HepG2 (cell line): ENCODE results near the gene BRINP1. TPM values are rescaled to one million over a fixed set of nuclear protein-coding genes. Genes with fewer than 3 reads are reported as not detected.

Experiments used
- ATAC-seq: fragments of 200-7000 bp; cut with Tn5 transposase; 3 replicates; pipeline ENCODE4 v1.9.1; 2020; ENCODE audit warnings: mild to moderate bottlenecking, moderate library complexity
- BruUV-seq: library from RNA; stranded (reverse); fragments of 400-500 nt; replicated peaks from 2 replicates; lab custom pipeline; 2021; lab: Mats Ljungman, UMichigan
- CTCF ChIA-PET: fragments of 300-600 bp; formaldehyde crosslinking; extraction: SDS; loops from one replicate; lab custom pipeline; 2021; ENCODE audit warnings: low total read pairs, inconsistent platforms, low intra/inter-chr PET ratio; lab: Yijun Ruan, JAX
- POLR2A ChIA-PET: fragments of 350-600 bp; sonication (Branson Sonifier 250); formaldehyde crosslinking; loops from one replicate; lab custom pipeline; 2020; ENCODE audit warnings: antibody characterized with exemption, inconsistent platforms; lab: Yijun Ruan, JAX
- DNase-seq: peaks from one replicate; pipeline ENCODE4 v3.0.0-alpha.2; 2015; ENCODE audit warnings: low spot score
- FAIRE-seq: peaks from 3 replicates; lab custom pipeline; 2011; peaks lifted over from hg19 to GRCh38; lab: Jason Lieb, UNC
- H2AFZ ChIP-seq: one replicate; pipeline ENCODE4 v1.6.1; 2011; ENCODE audit warnings: low read length, inconsistent platforms
- H3K27ac ChIP-seq: fragments of 300-600 bp; 3 replicates; pipeline ENCODE4 v1.8.0; 2011; ENCODE audit warnings: mixed run types, mild to moderate bottlenecking, mixed read lengths, low read length, inconsistent platforms; ENCODE audit not compliant: insufficient read depth; ENCODE audit errors: extremely low read length
- H3K27me3 ChIP-seq, 2 experiments: fragments of 200-600 bp in 1 of 2; 2 replicates in 1 of 2; 3 replicates in 1 of 2; pipeline versions ENCODE4 v1.6.0 to v1.8.0; 2011; ENCODE audit warnings: low read length in 2 of 2, mild to moderate bottlenecking in 2 of 2, moderate library complexity in 2 of 2, inconsistent platforms in 1 of 2; ENCODE audit not compliant: insufficient read depth in 2 of 2, control insufficient read depth in 1 of 2
- H3K36me3 ChIP-seq, 2 experiments: fragments of 200-600 bp in 1 of 2; replicated peaks in 1 of 2; 2 replicates in 1 of 2; 3 replicates in 1 of 2; pipeline versions ENCODE4 v1.5.1 to v1.8.0; 2011; ENCODE audit warnings: low read length in 2 of 2, inconsistent platforms in 1 of 2; ENCODE audit not compliant: insufficient read depth in 2 of 2, control insufficient read depth in 1 of 2
- H3K4me1 ChIP-seq: 2 replicates; pipeline ENCODE4 v1.5.1; 2012; ENCODE audit warnings: low read length, inconsistent platforms; ENCODE audit not compliant: insufficient read depth
- H3K4me2 ChIP-seq: 2 replicates; pipeline ENCODE4 v1.6.0; 2011; ENCODE audit warnings: low read depth, low read length, inconsistent platforms
- H3K4me3 ChIP-seq, 3 experiments: fragments of 200-600 bp in 1 of 3; sonication (generic), shearing (Covaris generic) in 1 of 3; replicated peaks in 1 of 3; 2 replicates each; pipeline ENCODE4 v1.5.1; 2011 to 2016; ENCODE audit warnings: low read length in 3 of 3, inconsistent platforms in 2 of 3, low read depth in 2 of 3, mild to moderate bottlenecking in 2 of 3, control low read depth in 1 of 3, mixed read lengths in 1 of 3; ENCODE audit not compliant: insufficient read depth in 1 of 3
- H3K79me2 ChIP-seq: one replicate; pipeline ENCODE4 v1.6.1; 2011; ENCODE audit warnings: low read length, inconsistent platforms; ENCODE audit not compliant: insufficient read depth
- H3K9ac ChIP-seq: 2 replicates; pipeline ENCODE4 v1.6.0; 2011; ENCODE audit warnings: mild to moderate bottlenecking, low read depth, low read length, inconsistent platforms; ENCODE audit not compliant: insufficient read depth
- H3K9me3 ChIP-seq: 2 replicates; pipeline ENCODE4 v1.5.1; 2012; ENCODE audit warnings: mild to moderate bottlenecking, low read length
- H4K20me1 ChIP-seq: 2 replicates; pipeline ENCODE4 v1.6.0; 2011; ENCODE audit warnings: inconsistent platforms, mild to moderate bottlenecking, low read length, moderate library complexity; ENCODE audit not compliant: insufficient read depth
- CBX1 ChIP-seq: IDR thresholded peaks from one replicate; pipeline ENCODE4 v1.6.1; 2016; ENCODE audit warnings: antibody characterized with exemption, low read depth
- HDAC2 ChIP-seq: sonication (generic); formaldehyde crosslinking; IDR thresholded peaks from 2 replicates; pipeline ENCODE4 v1.4.0; 2020; ENCODE audit warnings: missing genetic modification reagents
- HMG20A ChIP-seq: IDR thresholded peaks from 2 replicates; pipeline ENCODE4 v1.6.1; 2016; ENCODE audit warnings: borderline replicate concordance
- JUND ChIP-seq: sonication (generic); formaldehyde crosslinking; IDR thresholded peaks from 2 replicates; pipeline ENCODE4 v1.8.0; 2022; ENCODE audit warnings: mild to moderate bottlenecking, missing genetic modification reagents
- MED8 ChIP-seq: sonication (generic); formaldehyde crosslinking; IDR thresholded peaks from 2 replicates; pipeline ENCODE4 v1.8.1; 2023; ENCODE audit warnings: mild to moderate bottlenecking, missing genetic modification reagents; ENCODE audit not compliant: insufficient replicate concordance
- MEF2D ChIP-seq: sonication (generic); formaldehyde crosslinking; IDR thresholded peaks from 2 replicates; pipeline ENCODE4 v1.5.1; 2020; ENCODE audit warnings: mild to moderate bottlenecking, missing genetic modification reagents
- MYNN ChIP-seq: sonication (generic); formaldehyde crosslinking; IDR thresholded peaks from 2 replicates; pipeline ENCODE4 v1.4.0; 2020; ENCODE audit warnings: mild to moderate bottlenecking, low read depth, missing genetic modification reagents
- NR2F1 ChIP-seq, 2 experiments: fragments of 450-650 bp in 1 of 2; formaldehyde crosslinking in 1 of 2; IDR thresholded peaks; 2 replicates each; pipeline versions ENCODE4 v1.5.0 to v1.6.1; 2016 to 2020; ENCODE audit warnings: mild to moderate bottlenecking in 1 of 2, missing compliant biosample characterization in 1 of 2, missing genetic modification reagents in 1 of 2, moderate library complexity in 1 of 2
- RORA ChIP-seq: sonication (generic); formaldehyde crosslinking; IDR thresholded peaks from 2 replicates; pipeline ENCODE4 v1.5.0; 2020; ENCODE audit warnings: mild to moderate bottlenecking, missing genetic modification reagents, moderate library complexity
- SAFB2 ChIP-seq: sonication (generic); formaldehyde crosslinking; IDR thresholded peaks from 2 replicates; pipeline ENCODE4 v1.5.1; 2020; ENCODE audit warnings: missing genetic modification reagents, low read depth, mild to moderate bottlenecking, borderline replicate concordance
- SMARCE1 ChIP-seq: fragments of 450-650 bp; IDR thresholded peaks from 2 replicates; pipeline ENCODE4 v1.6.1; 2017; ENCODE audit warnings: borderline replicate concordance
- ZNF101 ChIP-seq: sonication (generic); formaldehyde crosslinking; IDR thresholded peaks from 2 replicates; pipeline ENCODE4 v1.4.0; 2020; ENCODE audit warnings: mild to moderate bottlenecking, low read depth, missing genetic modification reagents, borderline replicate concordance
- ZNF44 ChIP-seq: sonication (generic); formaldehyde crosslinking; IDR thresholded peaks from 2 replicates; pipeline ENCODE4 v1.5.1; 2020; ENCODE audit warnings: mild to moderate bottlenecking, missing genetic modification reagents
- ZNF674 ChIP-seq: sonication (generic); formaldehyde crosslinking; IDR thresholded peaks from 2 replicates; pipeline ENCODE4 v1.5.0; 2020; ENCODE audit warnings: low read depth, mild to moderate bottlenecking, missing genetic modification reagents
- WGBS: methylation state at CpG from one replicate; pipeline ENCODE4 v1.1.6; 2017; ENCODE audit warnings: low lambda C conversion rate; 5-methylcytosine and 5-hydroxymethylcytosine counted together
- in situ Hi-C: cut with HindIII; loops from 2 replicates; pipeline ENCODE4 v1.10.0; 2017; ENCODE audit warnings: low pct_unique_long_range_greater_than_20kb; ENCODE audit not compliant: extremely low pct_ligation_motif_present
- intact Hi-C: fragments of 100-400 bp; cut with micrococcal nuclease; formaldehyde crosslinking; loops from one replicate; pipeline ENCODE4 v1.10.0; 2022; ENCODE audit not compliant: unreplicated experiment
- polyA plus RNA-seq, 8 experiments: library from polyadenylated mRNA; depleted of rRNA in 3 of 8; stranded (reverse) in 7 of 8; unstranded in 1 of 8; fragments of >200 nt; fragmentation: Illumina TruSeq in 4 of 8; extraction: Trizol in 4 of 8; gene quantifications; 2 replicates each; pipeline versions ENCODE4 v1.2.1 to v1.2.3, GENCODE V29; 2011 to 2016; ENCODE audit warnings: low read depth in 4 of 8, missing spikeins in 1 of 8, mixed read lengths in 1 of 8; ENCODE audit not compliant: insufficient read depth in 1 of 8
- total RNA-seq, 5 experiments: library from RNA; depleted of rRNA; stranded (reverse); fragments of >200 nt; fragmentation: Illumina TruSeq; extraction: Trizol; gene quantifications; 2 replicates each; pipeline ENCODE4 v1.2.3, GENCODE V29; 2016; ENCODE audit warnings: low read depth in 1 of 5
- TF ChIP-seq, protein P1 (sequence below): IDR thresholded peaks from 2 replicates; pipeline ENCODE4 v1.6.1; 2016; ENCODE audit warnings: missing compliant biosample characterization, missing genetic modification reagents, borderline replicate concordance
- TF ChIP-seq, protein P2 (sequence below): sonication (generic); formaldehyde crosslinking; IDR thresholded peaks from 2 replicates; pipeline ENCODE4 v1.4.0; 2020; ENCODE audit warnings: missing genetic modification reagents, borderline replicate concordance
- TF ChIP-seq, protein P3 (sequence below): sonication (generic); formaldehyde crosslinking; IDR thresholded peaks from 2 replicates; pipeline ENCODE4 v1.4.0; 2020; ENCODE audit warnings: mild to moderate bottlenecking, missing genetic modification reagents

BRINP1 gene
- total and polyA plus RNA-seq, 2 of the 13 experiments (the other 11 are each of a cell fraction or from before 2014, with no cell fraction given), result not detected

DNA sequence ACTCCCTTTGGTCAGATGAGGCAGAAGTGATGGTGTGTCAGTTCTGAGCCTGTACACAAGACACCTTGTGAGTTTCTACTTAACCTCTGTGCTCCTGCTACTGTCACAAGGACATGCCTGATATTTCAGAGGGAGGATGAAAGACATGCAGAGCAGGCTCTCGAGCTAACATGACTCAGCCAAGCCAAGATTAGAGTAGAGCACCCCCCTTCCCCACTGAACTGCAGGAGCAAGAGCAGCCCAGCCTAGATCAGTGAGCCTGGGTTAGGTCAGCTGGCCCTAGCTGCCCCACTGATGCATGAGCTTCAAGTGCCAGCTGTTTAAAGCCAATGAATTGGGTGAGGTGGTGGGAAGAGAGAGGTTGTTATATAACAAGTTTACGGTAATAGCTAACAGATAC is 36.7 kb downstream of the BRINP1 start:
- Histone ChIP-seq H3K27me3 (no peaks in the 10 kb centered on the region), H3K4me2 (no peak overlapping the region), H3K36me3 (no peaks in the 10 kb centered on the region), H2AFZ (no peak overlapping the region), H3K4me3 (no peak overlapping the region), H3K4me1 (no peaks in the 10 kb centered on the region), H3K79me2 (no peaks in the 10 kb centered on the region), H4K20me1 (no peaks in the 10 kb centered on the region), H3K9ac (no peak overlapping the region), H3K9me3 (peaks cover 28% of the 10 kb centered on the region; the same call in 1 of the 2 replicates), H3K27ac (no peak overlapping the region)
- ATAC-seq, result no peak
- in situ Hi-C loops, result no loop called here
- no peak for DNase-seq
- POLR2A ChIA-PET, result no interaction called here
- BruUV-seq, result no TSS peak
- CTCF ChIA-PET, result no interaction called here
- no peak for FAIRE-seq
- WGBS, result 0% methylated on average over 2 of the region's 2 CpGs
- intact Hi-C loops, result no loop called here
- no peak for TF ChIP-seq SMARCE1
- no peak for TF ChIP-seq MED8 (CRISPR knock-in tag)
- no peak for TF ChIP-seq RORA
- TF ChIP-seq, protein P1, sequence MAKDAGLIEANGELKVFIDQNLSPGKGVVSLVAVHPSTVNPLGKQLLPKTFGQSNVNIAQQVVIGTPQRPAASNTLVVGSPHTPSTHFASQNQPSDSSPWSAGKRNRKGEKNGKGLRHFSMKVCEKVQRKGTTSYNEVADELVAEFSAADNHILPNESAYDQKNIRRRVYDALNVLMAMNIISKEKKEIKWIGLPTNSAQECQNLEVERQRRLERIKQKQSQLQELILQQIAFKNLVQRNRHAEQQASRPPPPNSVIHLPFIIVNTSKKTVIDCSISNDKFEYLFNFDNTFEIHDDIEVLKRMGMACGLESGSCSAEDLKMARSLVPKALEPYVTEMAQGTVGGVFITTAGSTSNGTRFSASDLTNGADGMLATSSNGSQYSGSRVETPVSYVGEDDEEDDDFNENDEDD (CRISPR knock-in tag), result no peak
- TF ChIP-seq HDAC2 (CRISPR knock-in tag), result no peak
- no peak for TF ChIP-seq ZNF674 (CRISPR knock-in tag)

DNA sequence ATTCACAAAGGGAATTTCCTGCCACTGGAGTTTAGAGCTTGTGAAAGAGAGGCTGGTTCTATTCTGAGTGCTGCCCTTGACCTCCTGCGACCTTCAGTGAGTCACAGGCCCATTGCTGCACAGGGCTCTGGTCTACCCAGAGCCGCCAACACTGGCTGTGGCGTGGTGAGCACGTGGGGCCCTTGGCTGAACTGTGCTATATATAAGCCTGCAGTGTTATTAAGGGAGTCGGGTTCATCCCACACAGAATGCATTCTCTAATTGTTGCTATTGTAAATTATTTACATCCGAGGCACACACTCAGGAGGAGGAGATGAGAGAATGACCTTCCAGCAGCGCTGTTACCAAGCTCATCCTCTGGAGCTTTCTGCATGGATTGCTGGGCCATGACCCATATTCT is 47.1 kb downstream of the BRINP1 start:
- intact Hi-C loops (no loop called here), in situ Hi-C loops (no loop called here)
- 0% methylated on average over 4 of the region's 7 CpGs for WGBS
- Histone ChIP-seq H2AFZ (no peak overlapping the region), H3K4me1 (peaks cover 9% of the 10 kb centered on the region; the same call in 1 of the 2 replicates), H3K36me3 (no peaks in the 10 kb centered on the region), H3K4me2 (no peak overlapping the region), H3K79me2 (no peaks in the 10 kb centered on the region), H3K27me3 (no peaks in the 10 kb centered on the region), H3K4me3 (no peak overlapping the region), H3K9ac (no peak overlapping the region), H3K27ac (no peak overlapping the region), H3K9me3 (peaks cover 11% of the 10 kb centered on the region; the same call in 1 of the 2 replicates), H4K20me1 (no peaks in the 10 kb centered on the region)
- ATAC-seq (peak; percentile 99), FAIRE-seq (no peak), DNase-seq (peak; percentile 33)
- BruUV-seq, result no TSS peak
- POLR2A ChIA-PET, result no interaction called here
- CTCF ChIA-PET, result no interaction called here
- TF ChIP-seq, protein P2, sequence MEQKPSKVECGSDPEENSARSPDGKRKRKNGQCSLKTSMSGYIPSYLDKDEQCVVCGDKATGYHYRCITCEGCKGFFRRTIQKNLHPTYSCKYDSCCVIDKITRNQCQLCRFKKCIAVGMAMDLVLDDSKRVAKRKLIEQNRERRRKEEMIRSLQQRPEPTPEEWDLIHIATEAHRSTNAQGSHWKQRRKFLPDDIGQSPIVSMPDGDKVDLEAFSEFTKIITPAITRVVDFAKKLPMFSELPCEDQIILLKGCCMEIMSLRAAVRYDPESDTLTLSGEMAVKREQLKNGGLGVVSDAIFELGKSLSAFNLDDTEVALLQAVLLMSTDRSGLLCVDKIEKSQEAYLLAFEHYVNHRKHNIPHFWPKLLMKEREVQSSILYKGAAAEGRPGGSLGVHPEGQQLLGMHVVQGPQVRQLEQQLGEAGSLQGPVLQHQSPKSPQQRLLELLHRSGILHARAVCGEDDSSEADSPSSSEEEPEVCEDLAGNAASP (CRISPR knock-in tag), result peak; percentile 91; the same call in 1 of the 2 replicates
- TF ChIP-seq MYNN (CRISPR knock-in tag) (no peak), NR2F1 (CRISPR knock-in tag; IDR thresholded peaks at IDR 0.05) (peak; percentile 96 to 97), CBX1 (no peak), MEF2D (peak; percentile 96), SAFB2 (CRISPR knock-in tag) (no peak), HMG20A (CRISPR knock-in tag) (peak; percentile 65; the same call in 1 of the 2 replicates), ZNF44 (CRISPR knock-in tag) (no peak), JUND (CRISPR knock-in tag) (peak; percentile 65; the same call in 1 of the 2 replicates), ZNF101 (CRISPR knock-in tag) (no peak)
- TF ChIP-seq, protein P3, sequence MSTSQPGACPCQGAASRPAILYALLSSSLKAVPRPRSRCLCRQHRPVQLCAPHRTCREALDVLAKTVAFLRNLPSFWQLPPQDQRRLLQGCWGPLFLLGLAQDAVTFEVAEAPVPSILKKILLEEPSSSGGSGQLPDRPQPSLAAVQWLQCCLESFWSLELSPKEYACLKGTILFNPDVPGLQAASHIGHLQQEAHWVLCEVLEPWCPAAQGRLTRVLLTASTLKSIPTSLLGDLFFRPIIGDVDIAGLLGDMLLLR, result no peak
